Activated T-helper 17 cell treated with anti-CD3 and anti-CD28 coated beads, Interleukin-2, amount 50 U/mL, for 72 hours (primary cell): ENCODE data around the gene TPST2. TPM values are rescaled to one million over a fixed set of nuclear protein-coding genes. Genes with fewer than 3 reads are reported as not detected.

Experiments used
- ATAC-seq: fragments of 150-1000 bp; cut with Tn5 transposase; replicated peaks from 2 replicates; pipeline ENCODE4 v1.10.0; 2021; ENCODE audit warnings: mild to moderate bottlenecking, moderate library complexity
- H3K27ac Mint-ChIP-seq: one replicate; pipeline ENCODE4 v1.8.0; 2022; ENCODE audit warnings: mixed read lengths
- H3K27me3 Mint-ChIP-seq: one replicate; pipeline ENCODE4 v1.8.0; 2022; ENCODE audit warnings: mixed read lengths
- H3K36me3 Mint-ChIP-seq: one replicate; pipeline ENCODE4 v1.8.0; 2022; ENCODE audit warnings: low read depth, mild to moderate bottlenecking, mixed read lengths
- H3K4me1 Mint-ChIP-seq: one replicate; pipeline ENCODE4 v1.8.0; 2022; ENCODE audit warnings: mixed read lengths
- H3K4me3 Mint-ChIP-seq: one replicate; pipeline ENCODE4 v1.8.0; 2022; ENCODE audit warnings: mild to moderate bottlenecking, mixed read lengths
- H3K9me3 Mint-ChIP-seq: one replicate; pipeline ENCODE4 v1.8.0; 2022; ENCODE audit warnings: mixed read lengths
- total RNA-seq, 2 donors: library from RNA; stranded (reverse); gene quantifications; one replicate each; pipeline ENCODE4 v1.2.3, GENCODE V29; 2022

Gene TPST2
- total RNA-seq, 2 donors from 2014 or later = 23.2 to 27.5 TPM

GRCh38 chr22:26512149-26512793 is 77.7 kb downstream of the TPST2 start, which contains the start of gene TFIP11:
TSS of gene TFIP11 (minus strand) at chr22:26512473. CDS start at chr22:26510272, 2,201 bp downstream.
- Mint-ChIP-seq H3K27ac (peak within 1 kb of the TSS; percentile 95), H3K36me3 (peaks cover 50% of the 10 kb centered on the region), H3K4me1 (peaks cover 27% of the 10 kb centered on the region), H3K9me3 (no peaks in the 10 kb centered on the region), H3K27me3 (no peaks in the 10 kb centered on the region), H3K4me3 (peak within 1 kb of the TSS; percentile 95)
- ATAC-seq = peak; percentile 100

DNA sequence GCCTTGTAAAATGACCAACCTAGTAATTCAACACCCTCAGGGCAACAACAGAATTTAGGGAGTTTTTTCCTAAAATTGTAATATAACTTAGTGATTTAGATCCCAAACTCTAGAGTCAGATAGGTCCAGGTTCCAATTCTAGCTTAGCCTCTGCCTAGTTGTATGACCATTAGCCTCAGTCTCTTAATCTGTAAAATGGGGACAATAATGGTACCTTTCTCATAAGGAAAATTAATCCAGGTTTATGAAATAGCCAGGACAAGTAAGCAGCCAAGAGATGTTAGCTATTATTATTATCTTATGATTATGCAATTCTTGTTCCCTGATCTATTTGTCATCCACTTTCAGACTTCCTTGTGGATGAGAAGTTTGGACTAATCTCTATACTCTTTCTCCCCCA is 81.8 kb downstream of the TPST2 start:
- Mint-ChIP-seq H3K4me3 (no peak overlapping the region), H3K27ac (no peak overlapping the region), H3K4me1 (peaks cover 25% of the 10 kb centered on the region), H3K9me3 (no peaks in the 10 kb centered on the region), H3K36me3 (peaks cover 90% of the 10 kb centered on the region), H3K27me3 (no peaks in the 10 kb centered on the region)
- ATAC-seq = no peak

DNA sequence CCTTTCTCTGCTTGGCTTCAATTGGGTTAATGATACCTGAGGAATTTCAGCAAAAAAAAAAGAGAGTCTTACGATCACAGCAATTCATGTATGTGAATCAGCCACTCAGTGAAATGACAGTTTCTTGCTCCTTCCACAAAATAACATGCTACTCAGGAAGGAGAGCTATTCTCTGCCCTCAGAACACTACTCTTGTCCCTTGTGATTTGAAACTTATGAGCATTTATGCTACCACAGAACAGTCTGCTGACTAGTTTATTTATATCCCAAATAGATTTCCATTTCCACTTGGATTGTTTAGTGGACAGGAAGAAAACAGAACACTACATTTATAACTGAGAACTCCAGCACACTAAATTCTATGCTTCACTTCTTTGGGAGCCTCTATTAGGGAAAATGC is 86.2 kb downstream of the TPST2 start:
- Mint-ChIP-seq H3K4me1 (peaks cover 17% of the 10 kb centered on the region), H3K9me3 (no peaks in the 10 kb centered on the region), H3K36me3 (peaks cover 98% of the 10 kb centered on the region), H3K27me3 (no peaks in the 10 kb centered on the region), H3K27ac (peak overlapping the region; percentile 90), H3K4me3 (peak overlapping the region; percentile 44)
- ATAC-seq = no peak

DNA sequence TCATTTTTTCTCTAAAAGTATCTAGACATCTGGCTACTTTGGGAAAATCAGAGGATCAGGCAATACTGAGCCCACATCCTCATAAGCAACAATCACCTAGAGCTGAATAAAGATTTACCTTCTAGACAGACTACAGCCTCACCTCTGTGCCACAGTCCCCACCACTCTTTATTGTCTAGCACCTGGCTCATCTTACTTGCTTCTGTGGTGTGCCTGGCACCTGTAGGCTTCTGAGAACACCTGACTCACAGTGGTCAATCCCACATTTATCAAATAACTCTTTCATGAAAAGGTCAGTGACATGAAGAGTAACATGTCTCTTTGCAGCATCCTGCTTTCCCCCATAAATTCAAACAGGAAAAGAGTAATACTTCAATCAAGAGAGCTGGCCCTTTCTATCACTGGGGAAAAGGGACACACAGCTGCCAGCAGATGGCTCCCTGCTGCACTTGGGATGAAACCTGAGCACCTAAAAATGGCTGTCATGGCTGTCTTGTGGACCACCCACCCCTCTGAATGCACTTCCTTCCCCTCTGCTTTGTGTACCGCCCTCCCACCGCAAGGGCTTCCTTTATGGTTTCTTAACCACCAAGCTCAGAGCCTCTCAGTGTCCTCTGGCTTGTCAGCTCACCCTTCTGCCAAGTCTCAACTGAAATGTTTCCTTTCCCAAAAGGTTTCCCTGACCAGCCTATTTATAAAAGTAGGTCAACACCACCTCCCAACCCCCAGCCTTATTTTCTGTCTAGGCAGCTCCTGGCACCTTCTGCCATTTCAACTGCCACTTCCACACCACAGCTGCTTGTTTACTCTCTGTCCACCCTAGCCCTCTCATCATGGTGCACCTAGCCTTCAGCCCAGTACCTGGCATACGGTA is 87.0 kb downstream of the TPST2 start:
- Mint-ChIP-seq H3K36me3 (peaks cover 98% of the 10 kb centered on the region), H3K27me3 (no peaks in the 10 kb centered on the region), H3K9me3 (no peaks in the 10 kb centered on the region), H3K27ac (peak overlapping the region; percentile 90), H3K4me3 (peak overlapping the region; percentile 44), H3K4me1 (peaks cover 17% of the 10 kb centered on the region)
- ATAC-seq = peak; percentile 79

- Mint-ChIP-seq H3K4me3 (no peak overlapping the region), H3K9me3 (no peaks in the 10 kb centered on the region), H3K36me3 (peaks cover 98% of the 10 kb centered on the region), H3K27me3 (no peaks in the 10 kb centered on the region), H3K4me1 (peaks cover 17% of the 10 kb centered on the region), H3K27ac (no peak overlapping the region)
- no peak for ATAC-seq
Observed at GRCh38 chr22:26501996-26502395, 87.9 kb downstream of the TPST2 start.

GRCh38 chr22:26499188-26499703 is 90.7 kb downstream of the TPST2 start:
- no peaks in the 10 kb centered on the region for H3K27me3 Mint-ChIP-seq
- ATAC-seq = no peak
- no peak overlapping the region for H3K4me3 Mint-ChIP-seq
- peak overlapping the region; percentile 14 for H3K27ac Mint-ChIP-seq
- peaks cover 98% of the 10 kb centered on the region for H3K36me3 Mint-ChIP-seq
- no peaks in the 10 kb centered on the region for H3K9me3 Mint-ChIP-seq
- peaks cover 17% of the 10 kb centered on the region for H3K4me1 Mint-ChIP-seq

DNA sequence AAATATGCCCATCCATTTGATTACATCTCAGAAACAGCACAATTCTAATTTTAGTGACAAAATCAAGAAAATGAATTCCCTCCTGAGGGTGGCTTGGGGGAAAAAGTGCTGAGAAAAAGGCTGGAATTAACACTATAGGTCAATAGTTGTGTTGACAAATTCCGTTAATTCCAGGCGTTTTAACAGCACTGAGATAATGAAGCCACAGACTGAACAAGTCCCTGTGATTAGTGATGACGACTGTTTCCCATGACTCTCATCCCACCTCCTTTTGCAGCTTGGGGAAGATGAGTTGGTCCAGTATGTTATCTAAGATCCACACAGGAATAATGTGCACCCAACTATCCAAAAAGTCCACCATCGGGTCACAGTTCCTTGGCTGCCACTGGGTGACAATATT is 93.5 kb downstream of the TPST2 start:
- Mint-ChIP-seq H3K27ac (no peak overlapping the region), H3K27me3 (no peaks in the 10 kb centered on the region), H3K36me3 (peaks cover 98% of the 10 kb centered on the region), H3K9me3 (no peaks in the 10 kb centered on the region), H3K4me3 (no peak overlapping the region), H3K4me1 (no peaks in the 10 kb centered on the region)
- no peak for ATAC-seq

GRCh38 chr22:26494506-26494905 is 95.4 kb downstream of the TPST2 start:
- Mint-ChIP-seq H3K4me3 (no peak overlapping the region), H3K9me3 (no peaks in the 10 kb centered on the region), H3K4me1 (no peaks in the 10 kb centered on the region), H3K36me3 (peaks cover 99% of the 10 kb centered on the region), H3K27me3 (no peaks in the 10 kb centered on the region), H3K27ac (no peak overlapping the region)
- no peak for ATAC-seq

DNA sequence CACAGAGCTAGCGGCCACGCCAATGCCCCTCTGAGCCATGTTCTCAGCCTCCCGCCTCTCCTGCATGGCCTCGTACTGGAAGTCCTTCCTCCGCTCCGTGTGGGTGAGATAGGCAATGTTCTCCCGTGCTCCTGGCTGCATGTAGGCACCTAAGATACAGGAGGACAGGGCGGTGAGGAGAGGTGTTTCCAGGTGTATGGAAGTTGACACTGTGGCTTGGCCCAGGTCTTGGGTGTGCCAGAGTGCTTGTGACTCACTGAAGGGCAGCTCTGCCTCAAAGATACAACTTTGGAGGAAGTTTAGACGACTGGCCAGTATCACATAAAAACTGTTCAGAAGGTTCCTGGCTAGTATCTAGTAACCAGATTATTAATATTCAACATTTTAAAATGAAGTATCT is 97.7 kb downstream of the TPST2 start:
- H3K27ac Mint-ChIP-seq = no peak overlapping the region
- no peaks in the 10 kb centered on the region for H3K27me3 Mint-ChIP-seq
- no peak overlapping the region for H3K4me3 Mint-ChIP-seq
- ATAC-seq = no peak
- H3K9me3 Mint-ChIP-seq = no peaks in the 10 kb centered on the region
- no peaks in the 10 kb centered on the region for H3K4me1 Mint-ChIP-seq
- H3K36me3 Mint-ChIP-seq = peaks cover 99% of the 10 kb centered on the region

DNA sequence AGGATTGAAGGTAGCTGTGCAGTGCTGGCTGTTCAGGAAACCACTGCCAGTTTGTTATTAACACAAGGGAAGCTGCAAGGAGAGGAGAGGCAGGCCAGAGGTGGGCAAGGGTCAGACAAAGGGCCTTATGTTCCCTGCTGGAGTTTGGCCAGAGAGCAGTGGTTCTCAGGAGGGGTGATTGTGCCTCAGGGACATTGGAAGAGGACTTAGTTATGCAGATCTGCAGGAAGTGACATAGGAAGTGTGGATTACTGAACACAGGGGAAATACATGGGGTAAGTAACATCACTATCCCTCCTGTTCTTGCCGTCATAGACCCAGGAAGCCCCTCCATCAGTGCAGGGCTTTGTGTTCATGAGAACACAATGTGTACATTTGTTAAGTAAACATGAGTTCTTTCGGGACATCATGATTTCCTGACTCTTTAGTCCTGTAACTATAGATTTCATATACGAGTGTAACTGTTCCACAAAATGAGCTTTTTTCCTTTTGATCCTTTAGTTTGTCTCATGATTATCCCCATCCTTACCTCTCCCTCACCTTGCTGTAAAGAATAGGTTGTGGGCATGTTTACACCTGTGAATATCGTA is 100.4 kb downstream of the TPST2 start:
- H3K27me3 Mint-ChIP-seq = no peaks in the 10 kb centered on the region

DNA sequence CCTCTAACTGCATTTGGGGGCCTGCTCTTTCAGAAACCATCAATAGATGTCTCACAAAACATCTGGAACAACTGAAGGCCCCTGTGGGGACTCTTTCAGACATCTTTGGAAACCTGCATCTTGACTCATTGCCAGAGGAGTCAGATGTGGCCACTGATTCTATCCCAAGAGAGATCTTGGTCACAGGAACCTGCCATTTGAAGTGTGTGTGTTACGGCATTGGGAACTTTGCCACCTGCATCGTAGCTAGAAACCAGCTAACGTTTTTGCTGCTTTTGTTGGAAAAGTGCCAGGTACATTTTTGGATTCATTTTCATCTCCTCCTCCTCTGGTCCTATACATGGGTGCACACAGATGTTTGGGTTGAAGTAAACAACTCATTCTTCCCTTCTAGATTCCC is 101.9 kb downstream of the TPST2 start:
- Mint-ChIP-seq H3K4me1 (peaks cover 15% of the 10 kb centered on the region), H3K4me3 (no peak overlapping the region), H3K9me3 (no peaks in the 10 kb centered on the region), H3K36me3 (peaks cover 79% of the 10 kb centered on the region), H3K27me3 (no peaks in the 10 kb centered on the region), H3K27ac (peak overlapping the region; percentile 22)
- ATAC-seq = no peak

More for the DNA sequence above, 100.4 kb downstream of the TPST2 start:
- H3K9me3 Mint-ChIP-seq = no peaks in the 10 kb centered on the region
- peaks cover 15% of the 10 kb centered on the region for H3K4me1 Mint-ChIP-seq
- peaks cover 94% of the 10 kb centered on the region for H3K36me3 Mint-ChIP-seq
- no peak overlapping the region for H3K4me3 Mint-ChIP-seq
- peak overlapping the region; percentile 61 for H3K27ac Mint-ChIP-seq
- ATAC-seq = no peak

DNA sequence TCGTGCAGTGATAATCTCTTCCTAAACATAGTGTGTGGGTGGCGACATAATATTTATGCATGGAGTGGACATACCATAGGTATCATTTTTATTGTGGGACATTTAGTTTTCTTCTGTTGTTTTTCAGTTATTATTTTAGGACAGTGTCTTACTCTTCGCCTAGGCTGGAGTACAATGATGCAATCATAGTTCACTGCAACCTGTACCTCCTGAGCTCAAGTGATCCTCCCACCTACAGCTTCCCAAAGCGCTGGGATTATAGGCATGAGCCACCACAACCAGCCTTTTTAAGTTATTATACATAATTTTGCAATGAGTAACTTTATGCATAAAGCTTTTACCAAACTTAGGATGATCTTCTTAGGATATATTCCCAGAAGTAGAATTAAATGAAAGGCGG is 103.5 kb downstream of the TPST2 start:
- Mint-ChIP-seq H3K36me3 (peaks cover 68% of the 10 kb centered on the region), H3K27ac (peak overlapping the region; percentile 45), H3K9me3 (no peaks in the 10 kb centered on the region)

GRCh38 chr22:26485806-26486390 is 104.0 kb downstream of the TPST2 start:
- no peak for ATAC-seq
- H3K27me3 Mint-ChIP-seq = no peaks in the 10 kb centered on the region
- peaks cover 35% of the 10 kb centered on the region for H3K4me1 Mint-ChIP-seq
- H3K36me3 Mint-ChIP-seq = peaks cover 68% of the 10 kb centered on the region
- peak overlapping the region; percentile 45 for H3K27ac Mint-ChIP-seq
- peak overlapping the region; percentile 91 for H3K4me3 Mint-ChIP-seq
- no peaks in the 10 kb centered on the region for H3K9me3 Mint-ChIP-seq

More for the DNA sequence above, 103.5 kb downstream of the TPST2 start:
- peak overlapping the region; percentile 91 for H3K4me3 Mint-ChIP-seq
- no peak for ATAC-seq
- peaks cover 30% of the 10 kb centered on the region for H3K4me1 Mint-ChIP-seq
- H3K27me3 Mint-ChIP-seq = no peaks in the 10 kb centered on the region

DNA sequence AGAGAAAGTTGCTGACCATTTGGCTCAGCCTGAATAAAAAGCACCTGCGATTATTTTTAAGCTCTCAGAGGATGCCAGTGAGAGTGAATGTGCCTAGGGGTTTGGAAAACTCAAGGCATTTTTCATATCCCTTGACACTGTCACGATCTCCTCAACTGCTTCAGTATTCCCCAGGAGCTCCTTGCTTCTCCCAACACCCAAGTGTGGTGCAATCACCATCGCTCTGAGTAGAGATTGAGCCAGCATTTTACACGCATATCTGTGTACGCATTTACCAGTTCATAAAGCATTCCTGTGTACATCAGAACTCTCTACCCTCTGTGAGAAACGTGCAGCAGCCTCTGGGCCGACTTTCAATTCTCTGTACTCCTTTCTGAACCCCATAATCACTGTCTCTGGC is 104.9 kb downstream of the TPST2 start:
- H3K9me3 Mint-ChIP-seq = no peaks in the 10 kb centered on the region
- peak overlapping the region; percentile 45 for H3K27ac Mint-ChIP-seq
- peak overlapping the region; percentile 91 for H3K4me3 Mint-ChIP-seq
- peaks cover 62% of the 10 kb centered on the region for H3K36me3 Mint-ChIP-seq
- no peak for ATAC-seq
- H3K27me3 Mint-ChIP-seq = no peaks in the 10 kb centered on the region
- H3K4me1 Mint-ChIP-seq = peaks cover 37% of the 10 kb centered on the region
